Thyroid gland (tissue), 4 donors: ENCODE measurements around the gene ALPK3. TPM values are rescaled to one million over a fixed set of nuclear protein-coding genes. Genes with fewer than 3 reads are reported as not detected.
A peak's percentile ranks its signal among the peaks of the same experiment; 100 is the strongest.

ENCODE experiments used
- DNase-seq, 2 donors: peaks; one replicate each; pipeline ENCODE4 v3.0.0-alpha.2; 2019
- H3K27ac ChIP-seq, 3 donors: fragments of 200-600 bp; sonication (generic); 1 replicate in 2 of 3; 2 replicates in 1 of 3; pipeline ENCODE4 v1.5.1; 2016 to 2019; ENCODE audit warnings: mild to moderate bottlenecking in 1 of 3, moderate library complexity in 1 of 3
- H3K27me3 ChIP-seq: fragments of 200-600 bp; sonication (generic); one replicate; pipeline ENCODE4 v1.5.1; 2019
- H3K36me3 ChIP-seq, 2 donors: fragments of 200-600 bp; sonication (generic); one replicate each; pipeline ENCODE4 v1.5.1; 2016 to 2019
- H3K4me1 ChIP-seq, 2 donors: fragments of 200-600 bp; sonication (generic); one replicate each; pipeline ENCODE4 v1.5.1; 2017 to 2019
- H3K4me3 ChIP-seq, 3 donors: fragments of 200-600 bp; sonication (generic); replicated peaks in 1 of 3; 1 replicate in 2 of 3; 2 replicates in 1 of 3; pipeline ENCODE4 v1.5.1; 2016; ENCODE audit warnings: mild to moderate bottlenecking in 1 of 3
- H3K9me3 ChIP-seq: fragments of 200-600 bp; sonication (generic); one replicate; pipeline ENCODE4 v1.5.1; 2017
- CTCF ChIP-seq, 6 experiments: fragments of 200-600 bp in 3 of 6; fragments of 450-650 bp in 3 of 6; sonication (generic) in 3 of 6; IDR thresholded peaks; one replicate each; pipeline ENCODE4 v1.5.1; 2016 to 2019; ENCODE audit warnings: antibody characterized with exemption in 6 of 6, mild to moderate bottlenecking in 2 of 6, inconsistent platforms in 1 of 6, moderate library complexity in 1 of 6
- POLR2A ChIP-seq, 2 donors: fragments of 450-650 bp; IDR thresholded peaks; one replicate each; pipeline ENCODE4 v1.6.1; 2017; ENCODE audit warnings: antibody characterized with exemption in 2 of 2, mild to moderate bottlenecking in 2 of 2, moderate library complexity in 1 of 2
- WGBS, 2 donors: methylation state at CpG; one replicate each; pipeline ENCODE4 v1.1.5; 2017; 5-methylcytosine and 5-hydroxymethylcytosine counted together
- intact Hi-C: fragments of 100-400 bp; cut with DNase I; formaldehyde crosslinking; loops from one replicate; pipeline ENCODE4 v1.15.1; 2023
- total RNA-seq, 4 donors: library from RNA; depleted of rRNA; stranded (reverse); fragments of >200 nt; gene quantifications; one replicate each; pipeline ENCODE4 v1.2.3, GENCODE V29; 2016

ALPK3 gene
- total RNA-seq, 4 donors from 2014 or later = 5.8 to 10.4 (median 7.4) TPM

- no peak for TF ChIP-seq CTCF (IDR thresholded peaks at IDR 0.05)
- no peak for TF ChIP-seq POLR2A (IDR thresholded peaks at IDR 0.05)
- Histone ChIP-seq H3K27ac (no peak overlapping the region), H3K27me3 (no peaks in the 10 kb centered on the region), H3K9me3 (no peaks in the 10 kb centered on the region), H3K4me1 (peaks cover 0 to 5% of the 10 kb centered on the region in 2 donors), H3K36me3 (peaks cover 0 to under 1% of the 10 kb centered on the region in 2 donors), H3K4me3 (no peak overlapping the region)
- no peak for DNase-seq
- 89 to 91% methylated on average over 4 of the region's 4 CpGs for WGBS, 2 donors
- intact Hi-C loops = no loop called here
Observed at GRCh38 chr15:84811151-84811550, 6.0 kb upstream of the ALPK3 start.

GRCh38 chr15:84811828-84812227 lies 5.3 kb upstream of the ALPK3 start:
- no peak overlapping the region for H3K4me3 ChIP-seq
- no peak for DNase-seq
- intact Hi-C loops = no loop called here
- no peaks in the 10 kb centered on the region for H3K27me3 ChIP-seq
- no peaks in the 10 kb centered on the region for H3K9me3 ChIP-seq
- H3K36me3 ChIP-seq = no peaks in the 10 kb centered on the region
- H3K4me1 ChIP-seq = peaks cover under 1 to 7% of the 10 kb centered on the region in 2 donors
- no peak overlapping the region for H3K27ac ChIP-seq
- TF ChIP-seq POLR2A (IDR thresholded peaks at IDR 0.05) (no peak), CTCF (IDR thresholded peaks at IDR 0.05) (no peak)

- intact Hi-C loops = no loop called here
- H3K9me3 ChIP-seq = no peaks in the 10 kb centered on the region
- H3K4me1 ChIP-seq = peaks cover 6 to 15% of the 10 kb centered on the region in 2 donors
- no peaks in the 10 kb centered on the region for H3K27me3 ChIP-seq
- DNase-seq = peak; percentile 25 to 49
- TF ChIP-seq CTCF (IDR thresholded peaks at IDR 0.05) (no peak), POLR2A (IDR thresholded peaks at IDR 0.05) (no peak)
- H3K36me3 ChIP-seq = no peaks in the 10 kb centered on the region
- no peak overlapping the region for H3K27ac ChIP-seq
- no peak overlapping the region for H3K4me3 ChIP-seq
- 68 to 69% methylated on average over 2 of the region's 2 CpGs for WGBS, 2 donors
Observed at GRCh38 chr15:84812842-84813241, 4.3 kb upstream of the ALPK3 start.

GRCh38 chr15:84813435-84813834 lies 3.7 kb upstream of the ALPK3 start:
- no peak for DNase-seq
- 95 to 100% methylated on average over 1 of the region's 1 CpG for WGBS, 2 donors

GRCh38 chr15:84813931-84814330 lies 3.2 kb upstream of the ALPK3 start:
- H3K36me3 ChIP-seq = no peaks in the 10 kb centered on the region
- H3K4me3 ChIP-seq = no peak overlapping the region
- DNase-seq = no peak
- 90 to 92% methylated on average over 1 of the region's 1 CpG for WGBS, 2 donors
- H3K27ac ChIP-seq = no peak overlapping the region
- no peaks in the 10 kb centered on the region for H3K27me3 ChIP-seq
- no peak for TF ChIP-seq POLR2A (IDR thresholded peaks at IDR 0.05)
- TF ChIP-seq CTCF (IDR thresholded peaks at IDR 0.05) = no peak
- H3K9me3 ChIP-seq = no peaks in the 10 kb centered on the region
- H3K4me1 ChIP-seq = peaks cover 17 to 26% of the 10 kb centered on the region in 2 donors
- intact Hi-C loops = no loop called here

More at GRCh38 chr15:84813435-84813834, 3.7 kb upstream of the ALPK3 start:
- H3K27ac ChIP-seq = no peak overlapping the region
- no peaks in the 10 kb centered on the region for H3K36me3 ChIP-seq
- H3K27me3 ChIP-seq = no peaks in the 10 kb centered on the region
- no peak overlapping the region for H3K4me3 ChIP-seq
- H3K9me3 ChIP-seq = no peaks in the 10 kb centered on the region
- peaks cover 12 to 21% of the 10 kb centered on the region in 2 donors for H3K4me1 ChIP-seq
- TF ChIP-seq CTCF (IDR thresholded peaks at IDR 0.05) (no peak), POLR2A (IDR thresholded peaks at IDR 0.05) (no peak)
- intact Hi-C loops = no loop called here
